ENCODE data around the gene PLD4. TPM values are rescaled to one million over a fixed set of nuclear protein-coding genes. Genes with fewer than 3 reads are reported as not detected.

The PLD4 gene
- total RNA-seq, 1 experiment from 2014 or later = 0.15 TPM

- POLR2A ChIA-PET = no interaction called here
Measured at GRCh38 chr14:104877066-104877805, 47.4 kb upstream of the PLD4 start.

More at GRCh38 chr14:104877066-104877805, 47.4 kb upstream of the PLD4 start:
- H3K9me3 ChIP-seq (ENCODE audit: control insufficient read depth, insufficient read depth, low read depth, low read length) = no peaks in the 10 kb centered on the region
- in situ Hi-C loops (cut with HindIII; ENCODE audit: low pct_unique_long_range_greater_than_20kb, low sequenced_read_pairs) = no loop called here
- TF ChIP-seq REST (IDR thresholded peaks at IDR 0.05; ENCODE audit: insufficient read depth in 1 of 2, low read depth in 2 of 2, low read length in 1 of 2) = no peak
- TF ChIP-seq CTCF (IDR thresholded peaks at IDR 0.05) = no peak
- TF ChIP-seq TCF7L2 (IDR thresholded peaks at IDR 0.05; ENCODE audit: low read depth, low read length) = no peak
- no peak for TF ChIP-seq SIN3A (IDR thresholded peaks at IDR 0.05; ENCODE audit: borderline replicate concordance, insufficient read depth, low read depth, low read length)
- no peak for TF ChIP-seq POLR2AphosphoS5 (IDR thresholded peaks at IDR 0.05; ENCODE audit: low read depth, low read length)
- CTCF ChIA-PET = interaction anchor here (1.1 kb wide), 1 partner anchor 51 kb away, joined by 3 read pairs; no protein-coding TSS in a partner anchor
- H3K27me3 ChIP-seq (ENCODE audit: control insufficient read depth, insufficient read depth, low read length) = no peaks in the 10 kb centered on the region
- no peaks in the 10 kb centered on the region; the same call in 1 of the 2 replicates for H3K4me1 ChIP-seq (ENCODE audit: control insufficient read depth, insufficient read depth, low read length)
- no peak overlapping the region for H3K27ac ChIP-seq (ENCODE audit: low read length)
- no peak overlapping the region for H3K4me3 ChIP-seq (ENCODE audit: low read depth in 2 of 2, low read length in 2 of 2)
- no peaks in the 10 kb centered on the region for H3K36me3 ChIP-seq (ENCODE audit: control insufficient read depth, insufficient read depth, low read length)
- ATAC-seq (no peak), DNase-seq (ENCODE audit: low read depth, low spot score) (no peak)
- no TSS peak for BruUV-seq (replicated peaks)
- intact Hi-C loops (cut with micrococcal nuclease; ENCODE audit: unreplicated experiment) = no loop called here
